HepG2 (cell line): Measurements from ENCODE around the gene SPEM2. TPM values are rescaled to one million over a fixed set of nuclear protein-coding genes. Genes with fewer than 3 reads are reported as not detected.
A peak's percentile ranks its signal among the peaks of the same experiment; 100 is the strongest.

Experiments
- ATAC-seq: fragments of 200-7000 bp; cut with Tn5 transposase; 3 replicates; pipeline ENCODE4 v1.9.1; 2020; ENCODE audit warnings: mild to moderate bottlenecking, moderate library complexity
- BruUV-seq: library from RNA; stranded (reverse); fragments of 400-500 nt; replicated peaks from 2 replicates; lab custom pipeline; 2021; lab: Mats Ljungman, UMichigan
- CTCF ChIA-PET: fragments of 300-600 bp; formaldehyde crosslinking; extraction: SDS; loops from one replicate; lab custom pipeline; 2021; ENCODE audit warnings: low total read pairs, inconsistent platforms, low intra/inter-chr PET ratio; lab: Yijun Ruan, JAX
- POLR2A ChIA-PET: fragments of 350-600 bp; sonication (Branson Sonifier 250); formaldehyde crosslinking; loops from one replicate; lab custom pipeline; 2020; ENCODE audit warnings: antibody characterized with exemption, inconsistent platforms; lab: Yijun Ruan, JAX
- DNase-seq: peaks from one replicate; pipeline ENCODE4 v3.0.0-alpha.2; 2015; ENCODE audit warnings: low spot score
- FAIRE-seq: peaks from 3 replicates; lab custom pipeline; 2011; peaks lifted over from hg19 to GRCh38; lab: Jason Lieb, UNC
- H2AFZ ChIP-seq: one replicate; pipeline ENCODE4 v1.6.1; 2011; ENCODE audit warnings: low read length, inconsistent platforms
- H3K27ac ChIP-seq: fragments of 300-600 bp; 3 replicates; pipeline ENCODE4 v1.8.0; 2011; ENCODE audit warnings: mixed run types, mild to moderate bottlenecking, mixed read lengths, low read length, inconsistent platforms; ENCODE audit not compliant: insufficient read depth; ENCODE audit errors: extremely low read length
- H3K27me3 ChIP-seq, 2 experiments: fragments of 200-600 bp in 1 of 2; 2 replicates in 1 of 2; 3 replicates in 1 of 2; pipeline versions ENCODE4 v1.6.0 to v1.8.0; 2011; ENCODE audit warnings: low read length in 2 of 2, mild to moderate bottlenecking in 2 of 2, moderate library complexity in 2 of 2, inconsistent platforms in 1 of 2; ENCODE audit not compliant: insufficient read depth in 2 of 2, control insufficient read depth in 1 of 2
- H3K36me3 ChIP-seq, 2 experiments: fragments of 200-600 bp in 1 of 2; replicated peaks in 1 of 2; 2 replicates in 1 of 2; 3 replicates in 1 of 2; pipeline versions ENCODE4 v1.5.1 to v1.8.0; 2011; ENCODE audit warnings: low read length in 2 of 2, inconsistent platforms in 1 of 2; ENCODE audit not compliant: insufficient read depth in 2 of 2, control insufficient read depth in 1 of 2
- H3K4me1 ChIP-seq: 2 replicates; pipeline ENCODE4 v1.5.1; 2012; ENCODE audit warnings: low read length, inconsistent platforms; ENCODE audit not compliant: insufficient read depth
- H3K4me2 ChIP-seq: 2 replicates; pipeline ENCODE4 v1.6.0; 2011; ENCODE audit warnings: low read depth, low read length, inconsistent platforms
- H3K4me3 ChIP-seq, 3 experiments: fragments of 200-600 bp in 1 of 3; sonication (generic), shearing (Covaris generic) in 1 of 3; replicated peaks in 1 of 3; 2 replicates each; pipeline ENCODE4 v1.5.1; 2011 to 2016; ENCODE audit warnings: low read length in 3 of 3, inconsistent platforms in 2 of 3, low read depth in 2 of 3, mild to moderate bottlenecking in 2 of 3, control low read depth in 1 of 3, mixed read lengths in 1 of 3; ENCODE audit not compliant: insufficient read depth in 1 of 3
- H3K79me2 ChIP-seq: one replicate; pipeline ENCODE4 v1.6.1; 2011; ENCODE audit warnings: low read length, inconsistent platforms; ENCODE audit not compliant: insufficient read depth
- H3K9ac ChIP-seq: 2 replicates; pipeline ENCODE4 v1.6.0; 2011; ENCODE audit warnings: mild to moderate bottlenecking, low read depth, low read length, inconsistent platforms; ENCODE audit not compliant: insufficient read depth
- H3K9me3 ChIP-seq: 2 replicates; pipeline ENCODE4 v1.5.1; 2012; ENCODE audit warnings: mild to moderate bottlenecking, low read length
- H4K20me1 ChIP-seq: 2 replicates; pipeline ENCODE4 v1.6.0; 2011; ENCODE audit warnings: inconsistent platforms, mild to moderate bottlenecking, low read length, moderate library complexity; ENCODE audit not compliant: insufficient read depth
- HNF4G ChIP-seq, 2 experiments: sonication (generic) in 1 of 2; formaldehyde crosslinking in 1 of 2; IDR thresholded peaks; 2 replicates each; pipeline versions ENCODE4 v1.4.0 to v1.6.1; 2011 to 2020; ENCODE audit warnings: borderline replicate concordance in 2 of 2, low read depth in 2 of 2, mild to moderate bottlenecking in 2 of 2, low read length in 1 of 2, missing genetic modification reagents in 1 of 2, moderate library complexity in 1 of 2
- NFYB ChIP-seq: sonication (generic); formaldehyde crosslinking; IDR thresholded peaks from 2 replicates; pipeline ENCODE4 v1.4.0; 2020; ENCODE audit warnings: missing genetic modification reagents
- SAP130 ChIP-seq: IDR thresholded peaks from 2 replicates; pipeline ENCODE4 v1.6.1; 2016; ENCODE audit warnings: low read depth
- YY1 ChIP-seq: IDR thresholded peaks from 2 replicates; pipeline ENCODE4 v1.6.1; 2011; ENCODE audit warnings: low read length, low read depth, moderate library complexity, mild to moderate bottlenecking; ENCODE audit not compliant: insufficient read depth, insufficient replicate concordance
- ZNF329 ChIP-seq: sonication (generic); formaldehyde crosslinking; IDR thresholded peaks from 2 replicates; pipeline ENCODE4 v1.9.0; 2021; ENCODE audit warnings: low read depth, mild to moderate bottlenecking, missing genetic modification reagents
- ZNF430 ChIP-seq: sonication (generic); formaldehyde crosslinking; IDR thresholded peaks from 2 replicates; pipeline ENCODE4 v1.9.0; 2021; ENCODE audit warnings: mild to moderate bottlenecking, missing genetic modification reagents
- ZNF572 ChIP-seq: sonication (generic); formaldehyde crosslinking; IDR thresholded peaks from 2 replicates; pipeline ENCODE4 v1.5.1; 2020; ENCODE audit warnings: mild to moderate bottlenecking, missing genetic modification reagents
- ZNF598 ChIP-seq: sonication (generic); formaldehyde crosslinking; IDR thresholded peaks from 2 replicates; pipeline ENCODE4 v1.5.1; 2020; ENCODE audit warnings: mild to moderate bottlenecking, missing genetic modification reagents, borderline replicate concordance
- ZSCAN21 ChIP-seq: sonication (generic); formaldehyde crosslinking; IDR thresholded peaks from 2 replicates; pipeline ENCODE4 v1.8.0; 2022; ENCODE audit warnings: mild to moderate bottlenecking, missing genetic modification reagents, moderate library complexity, borderline replicate concordance
- WGBS: methylation state at CpG from one replicate; pipeline ENCODE4 v1.1.6; 2017; ENCODE audit warnings: low lambda C conversion rate; 5-methylcytosine and 5-hydroxymethylcytosine counted together
- in situ Hi-C: cut with HindIII; loops from 2 replicates; pipeline ENCODE4 v1.10.0; 2017; ENCODE audit warnings: low pct_unique_long_range_greater_than_20kb; ENCODE audit not compliant: extremely low pct_ligation_motif_present
- intact Hi-C: fragments of 100-400 bp; cut with micrococcal nuclease; formaldehyde crosslinking; loops from one replicate; pipeline ENCODE4 v1.10.0; 2022; ENCODE audit not compliant: unreplicated experiment
- polyA plus RNA-seq, 8 experiments: library from polyadenylated mRNA; depleted of rRNA in 3 of 8; stranded (reverse) in 7 of 8; unstranded in 1 of 8; fragments of >200 nt; fragmentation: Illumina TruSeq in 4 of 8; extraction: Trizol in 4 of 8; gene quantifications; 2 replicates each; pipeline versions ENCODE4 v1.2.1 to v1.2.3, GENCODE V29; 2011 to 2016; ENCODE audit warnings: low read depth in 4 of 8, missing spikeins in 1 of 8, mixed read lengths in 1 of 8; ENCODE audit not compliant: insufficient read depth in 1 of 8
- total RNA-seq, 5 experiments: library from RNA; depleted of rRNA; stranded (reverse); fragments of >200 nt; fragmentation: Illumina TruSeq; extraction: Trizol; gene quantifications; 2 replicates each; pipeline ENCODE4 v1.2.3, GENCODE V29; 2016; ENCODE audit warnings: low read depth in 1 of 5
- TF ChIP-seq, protein P1 (sequence below): sonication (generic); formaldehyde crosslinking; IDR thresholded peaks from 2 replicates; pipeline ENCODE4 v1.5.0; 2020; ENCODE audit warnings: mild to moderate bottlenecking, missing genetic modification reagents
- TF ChIP-seq, protein P2 (sequence below), 2 experiments: fragments of 450-650 bp in 1 of 2; sonication (generic) in 1 of 2; formaldehyde crosslinking; IDR thresholded peaks; 2 replicates each; pipeline versions ENCODE4 v1.5.0 to v1.8.0; 2020 to 2022; ENCODE audit warnings: mild to moderate bottlenecking in 1 of 2, missing genetic modification reagents in 1 of 2
- TF ChIP-seq, protein P3 (sequence below): sonication (generic); formaldehyde crosslinking; conservative IDR thresholded peaks from 2 replicates; pipeline ENCODE4 v1.4.0; 2020; ENCODE audit warnings: missing genetic modification reagents
- TF ChIP-seq, protein P4 (sequence below): IDR thresholded peaks from 2 replicates; pipeline ENCODE4 v1.6.1; 2012; ENCODE audit warnings: inconsistent platforms
- TF ChIP-seq, protein P5 (sequence below): sonication (generic); formaldehyde crosslinking; IDR thresholded peaks from 2 replicates; pipeline ENCODE4 v1.8.1; 2023; ENCODE audit warnings: mild to moderate bottlenecking, missing genetic modification reagents, borderline replicate concordance
- TF ChIP-seq, protein P6 (sequence below): sonication (generic); formaldehyde crosslinking; IDR thresholded peaks from 2 replicates; pipeline ENCODE4 v1.5.0; 2020; ENCODE audit warnings: mild to moderate bottlenecking, missing genetic modification reagents

The SPEM2 gene
- total and polyA plus RNA-seq, 2 of the 13 experiments (the other 11 are each of a cell fraction or from before 2014, with no cell fraction given) = not detected

DNA sequence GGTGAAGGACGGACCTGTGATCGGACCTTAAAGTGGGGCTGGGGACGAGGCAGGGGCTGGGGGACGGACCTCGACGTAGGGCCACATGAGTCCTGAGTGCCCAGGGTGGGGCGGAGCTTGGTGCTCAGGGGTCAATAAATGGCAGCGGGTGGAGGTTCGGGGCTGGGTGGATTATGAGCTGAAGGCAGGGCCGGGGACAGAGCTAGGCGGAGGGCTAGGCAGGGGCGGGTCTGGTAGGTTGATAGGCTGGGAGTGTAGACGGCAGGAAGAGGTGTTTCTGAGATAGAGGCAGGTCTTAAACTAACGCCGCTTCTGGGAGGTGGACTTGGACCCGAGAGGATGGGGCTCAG is 20.2 kb downstream of the SPEM2 start:
- in situ Hi-C loops = no loop called here
- DNase-seq = peak; percentile 76
- intact Hi-C loops = loop anchor here (1.0 to 5.0 kb wide), 2 partner anchors 37 to 116 kb away; partner anchors contain the start of genes NEURL4, POLR2A and SLC35G6
- Histone ChIP-seq H3K4me3 (peak overlapping the region; percentile 62 to 85 (median 63)), H2AFZ (no peak overlapping the region), H3K4me2 (peak overlapping the region; percentile 89), H3K9ac (peak overlapping the region; percentile 75), H3K27me3 (peaks cover 4 to 27% of the 10 kb centered on the region in 2 experiments; a peak in 4 of 5 replicates), H3K27ac (peak overlapping the region; percentile 73), H3K36me3 (no peaks in the 10 kb centered on the region), H3K79me2 (no peaks in the 10 kb centered on the region), H3K4me1 (peaks cover 45% of the 10 kb centered on the region), H3K9me3 (no peaks in the 10 kb centered on the region), H4K20me1 (no peaks in the 10 kb centered on the region)
- CTCF ChIA-PET = interaction anchor here (1.3 kb wide), 1 partner anchor 89 kb away, joined by 3 read pairs; no protein-coding TSS in a partner anchor
- POLR2A ChIA-PET = interaction anchor here (0.6 to 3.7 kb wide), 20 partner anchors 8 to 241 kb away, joined by 3 to 48 read pairs (median 4); partner anchors contain the start of genes CD68, PLSCR3, POLR2A and SLC35G6
- WGBS = 1% methylated on average over 15 of the region's 16 CpGs
- ATAC-seq = peak; percentile 88
- FAIRE-seq = peak; percentile 70
- BruUV-seq = no TSS peak
- TF ChIP-seq ZNF572 (CRISPR knock-in tag) (no peak), ZNF329 (CRISPR knock-in tag) (no peak), ZNF598 (CRISPR knock-in tag) (0 out of 2 replicates have a peak, but pooled peaks have one; percentile 11), ZNF430 (peak; percentile 41; the same call in 1 of the 2 replicates), ZSCAN21 (CRISPR knock-in tag) (0 out of 2 replicates have a peak, but pooled peaks have one; percentile 24), HNF4G (IDR thresholded peaks at IDR 0.05; ENCODE audit: borderline replicate concordance, low read depth, low read length) (0 out of 2 replicates have a peak, but pooled peaks have one; percentile 4), HNF4G (CRISPR knock-in tag; IDR thresholded peaks at IDR 0.05; ENCODE audit: borderline replicate concordance, low read depth) (peak; percentile 60), YY1 (peak; percentile 21), SAP130 (no peak; the same call in 1 of the 2 replicates), NFYB (CRISPR knock-in tag) (peak; percentile 1; the same call in 1 of the 2 replicates)
- TF ChIP-seq, protein P1, sequence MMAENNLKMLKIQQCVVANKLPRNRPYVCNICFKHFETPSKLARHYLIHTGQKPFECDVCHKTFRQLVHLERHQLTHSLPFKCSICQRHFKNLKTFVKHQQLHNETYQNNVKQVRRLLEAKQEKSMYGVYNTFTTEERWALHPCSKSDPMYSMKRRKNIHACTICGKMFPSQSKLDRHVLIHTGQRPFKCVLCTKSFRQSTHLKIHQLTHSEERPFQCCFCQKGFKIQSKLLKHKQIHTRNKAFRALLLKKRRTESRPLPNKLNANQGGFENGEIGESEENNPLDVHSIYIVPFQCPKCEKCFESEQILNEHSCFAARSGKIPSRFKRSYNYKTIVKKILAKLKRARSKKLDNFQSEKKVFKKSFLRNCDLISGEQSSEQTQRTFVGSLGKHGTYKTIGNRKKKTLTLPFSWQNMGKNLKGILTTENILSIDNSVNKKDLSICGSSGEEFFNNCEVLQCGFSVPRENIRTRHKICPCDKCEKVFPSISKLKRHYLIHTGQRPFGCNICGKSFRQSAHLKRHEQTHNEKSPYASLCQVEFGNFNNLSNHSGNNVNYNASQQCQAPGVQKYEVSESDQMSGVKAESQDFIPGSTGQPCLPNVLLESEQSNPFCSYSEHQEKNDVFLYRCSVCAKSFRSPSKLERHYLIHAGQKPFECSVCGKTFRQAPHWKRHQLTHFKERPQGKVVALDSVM (CRISPR knock-in tag) = peak; percentile 4; the same call in 1 of the 2 replicates
- TF ChIP-seq, protein P2, sequence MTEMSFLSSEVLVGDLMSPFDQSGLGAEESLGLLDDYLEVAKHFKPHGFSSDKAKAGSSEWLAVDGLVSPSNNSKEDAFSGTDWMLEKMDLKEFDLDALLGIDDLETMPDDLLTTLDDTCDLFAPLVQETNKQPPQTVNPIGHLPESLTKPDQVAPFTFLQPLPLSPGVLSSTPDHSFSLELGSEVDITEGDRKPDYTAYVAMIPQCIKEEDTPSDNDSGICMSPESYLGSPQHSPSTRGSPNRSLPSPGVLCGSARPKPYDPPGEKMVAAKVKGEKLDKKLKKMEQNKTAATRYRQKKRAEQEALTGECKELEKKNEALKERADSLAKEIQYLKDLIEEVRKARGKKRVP (CRISPR knock-in tag; IDR thresholded peaks at IDR 0.05) = no peak
- TF ChIP-seq, protein P3, sequence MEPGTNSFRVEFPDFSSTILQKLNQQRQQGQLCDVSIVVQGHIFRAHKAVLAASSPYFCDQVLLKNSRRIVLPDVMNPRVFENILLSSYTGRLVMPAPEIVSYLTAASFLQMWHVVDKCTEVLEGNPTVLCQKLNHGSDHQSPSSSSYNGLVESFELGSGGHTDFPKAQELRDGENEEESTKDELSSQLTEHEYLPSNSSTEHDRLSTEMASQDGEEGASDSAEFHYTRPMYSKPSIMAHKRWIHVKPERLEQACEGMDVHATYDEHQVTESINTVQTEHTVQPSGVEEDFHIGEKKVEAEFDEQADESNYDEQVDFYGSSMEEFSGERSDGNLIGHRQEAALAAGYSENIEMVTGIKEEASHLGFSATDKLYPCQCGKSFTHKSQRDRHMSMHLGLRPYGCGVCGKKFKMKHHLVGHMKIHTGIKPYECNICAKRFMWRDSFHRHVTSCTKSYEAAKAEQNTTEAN (CRISPR knock-in tag) = peak; percentile 46; the same call in 1 of the 2 replicates
- TF ChIP-seq, protein P4, sequence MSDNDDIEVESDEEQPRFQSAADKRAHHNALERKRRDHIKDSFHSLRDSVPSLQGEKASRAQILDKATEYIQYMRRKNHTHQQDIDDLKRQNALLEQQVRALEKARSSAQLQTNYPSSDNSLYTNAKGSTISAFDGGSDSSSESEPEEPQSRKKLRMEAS = 0 out of 2 replicates have a peak, but pooled peaks have one; percentile 34
- TF ChIP-seq, protein P5, sequence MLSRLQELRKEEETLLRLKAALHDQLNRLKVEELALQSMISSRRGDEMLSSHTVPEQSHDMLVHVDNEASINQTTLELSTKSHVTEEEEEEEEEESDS = no peak
- TF ChIP-seq, protein P6, sequence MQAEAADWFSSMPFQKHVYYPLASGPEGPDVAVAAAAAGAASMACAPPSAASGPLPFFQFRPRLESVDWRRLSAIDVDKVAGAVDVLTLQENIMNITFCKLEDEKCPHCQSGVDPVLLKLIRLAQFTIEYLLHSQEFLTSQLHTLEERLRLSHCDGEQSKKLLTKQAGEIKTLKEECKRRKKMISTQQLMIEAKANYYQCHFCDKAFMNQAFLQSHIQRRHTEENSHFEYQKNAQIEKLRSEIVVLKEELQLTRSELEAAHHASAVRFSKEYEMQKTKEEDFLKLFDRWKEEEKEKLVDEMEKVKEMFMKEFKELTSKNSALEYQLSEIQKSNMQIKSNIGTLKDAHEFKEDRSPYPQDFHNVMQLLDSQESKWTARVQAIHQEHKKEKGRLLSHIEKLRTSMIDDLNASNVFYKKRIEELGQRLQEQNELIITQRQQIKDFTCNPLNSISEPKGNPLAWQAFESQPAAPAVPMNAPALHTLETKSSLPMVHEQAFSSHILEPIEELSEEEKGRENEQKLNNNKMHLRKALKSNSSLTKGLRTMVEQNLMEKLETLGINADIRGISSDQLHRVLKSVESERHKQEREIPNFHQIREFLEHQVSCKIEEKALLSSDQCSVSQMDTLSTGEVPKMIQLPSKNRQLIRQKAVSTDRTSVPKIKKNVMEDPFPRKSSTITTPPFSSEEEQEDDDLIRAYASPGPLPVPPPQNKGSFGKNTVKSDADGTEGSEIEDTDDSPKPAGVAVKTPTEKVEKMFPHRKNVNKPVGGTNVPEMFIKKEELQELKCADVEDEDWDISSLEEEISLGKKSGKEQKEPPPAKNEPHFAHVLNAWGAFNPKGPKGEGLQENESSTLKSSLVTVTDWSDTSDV = 0 out of 2 replicates have a peak, but pooled peaks have one; percentile 13
